Panc1 (cell line): Measurements from ENCODE around the gene TMEM91.

Experiments
- POLR2AphosphoS5 ChIP-seq: IDR thresholded peaks from 2 replicates; pipeline ENCODE4 v1.6.1; 2012; ENCODE audit warnings: mild to moderate bottlenecking, low read depth, low read length, moderate library complexity
- REST ChIP-seq, 2 experiments: IDR thresholded peaks; 2 replicates each; pipeline ENCODE4 v1.6.1; 2011 to 2012; ENCODE audit warnings: low read depth in 2 of 2, control low read depth in 1 of 2, low read length in 1 of 2, mild to moderate bottlenecking in 1 of 2, moderate library complexity in 1 of 2; ENCODE audit not compliant: insufficient read depth in 1 of 2

- TF ChIP-seq POLR2AphosphoS5 (no peak), REST (IDR thresholded peaks at IDR 0.05; ENCODE audit: insufficient read depth in 1 of 2, low read depth in 2 of 2, low read length in 1 of 2) (no peak)
Observed at GRCh38 chr19:41392775-41393174, 16.4 kb downstream of the TMEM91 start.
